GM18951 (cell line): Measurements from ENCODE around the gene ZNF212.
"Not testable (repeated sequence)": the region's sequence is repeated elsewhere in the genome, so short reads cannot be mapped to it uniquely, and the experiment has no call there.

ENCODE experiments used
- POLR2A ChIP-seq: IDR thresholded peaks from 4 replicates; pipeline ENCODE4 v1.6.1; 2011; ENCODE audit warnings: mild to moderate bottlenecking; ENCODE audit not compliant: insufficient read length, insufficient read depth; ENCODE audit errors: extremely low read depth
- in situ Hi-C: fragments of 300-500 bp; cut with MboI; formaldehyde crosslinking; loops from one replicate; pipeline ENCODE4 v1.12.0; 2022; ENCODE audit warnings: low sequenced_read_pairs, mixed read lengths, inconsistent platforms; ENCODE audit not compliant: unreplicated experiment

The ZNF212 gene

GRCh38 chr7:149226840-149227494 lies 12.5 kb upstream of the ZNF212 start:
- no peak for TF ChIP-seq POLR2A
- in situ Hi-C loops, result no loop called here

- no peak for TF ChIP-seq POLR2A
- in situ Hi-C loops, result no loop called here
These were observed 10.5 kb upstream of the ZNF212 start for GRCh38 chr7:149228831-149229471.

DNA sequence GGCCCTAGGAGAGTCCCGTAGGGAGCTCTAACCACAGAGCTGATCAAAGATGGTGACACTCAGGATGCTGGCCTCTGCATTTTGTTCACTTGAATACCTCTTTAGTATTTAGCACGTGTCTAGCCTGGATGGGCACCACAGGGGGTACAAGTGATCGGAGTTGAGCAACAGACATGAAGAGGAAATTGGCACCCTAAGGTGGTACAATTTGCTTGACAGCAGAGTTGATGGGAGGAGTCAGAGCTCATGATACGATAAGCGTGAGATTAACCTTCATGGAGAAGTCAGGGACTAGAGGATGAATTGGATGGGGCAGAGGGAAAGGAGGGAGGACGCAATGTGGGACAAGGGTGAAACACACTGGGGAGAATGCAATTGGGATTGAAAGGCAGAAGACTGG lies 9.9 kb upstream of the ZNF212 start:
- in situ Hi-C loops, result no loop called here
- TF ChIP-seq POLR2A, result no peak

DNA sequence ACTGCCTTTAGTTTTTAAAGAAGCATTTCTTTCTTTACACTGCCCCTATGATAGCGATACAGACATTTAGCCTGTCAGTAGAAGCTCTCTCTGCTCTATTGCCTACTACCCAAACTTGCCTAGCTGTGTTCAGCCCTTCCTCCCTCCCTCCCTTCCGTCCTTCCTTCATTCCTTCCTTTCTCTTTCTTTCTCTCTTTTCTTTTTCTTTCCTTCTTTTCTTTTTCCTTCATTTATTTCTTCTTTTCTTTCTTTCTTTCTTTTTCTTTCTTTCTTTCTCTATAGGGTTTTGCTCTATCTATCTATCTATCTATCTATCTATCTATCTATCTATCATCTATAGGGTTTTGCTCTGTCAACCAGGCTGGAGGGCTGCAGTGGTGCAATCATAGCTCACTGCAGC lies 7.1 kb upstream of the ZNF212 start:
- TF ChIP-seq POLR2A, result no peak
- in situ Hi-C loops, result no loop called here

GRCh38 chr7:149233655-149234204 lies 5.7 kb upstream of the ZNF212 start:
- in situ Hi-C loops, result not testable (repeated sequence)

GRCh38 chr7:149237502-149237901 lies 1.9 kb upstream of the ZNF212 start:
- no peak for TF ChIP-seq POLR2A
- in situ Hi-C loops, result no loop called here

DNA sequence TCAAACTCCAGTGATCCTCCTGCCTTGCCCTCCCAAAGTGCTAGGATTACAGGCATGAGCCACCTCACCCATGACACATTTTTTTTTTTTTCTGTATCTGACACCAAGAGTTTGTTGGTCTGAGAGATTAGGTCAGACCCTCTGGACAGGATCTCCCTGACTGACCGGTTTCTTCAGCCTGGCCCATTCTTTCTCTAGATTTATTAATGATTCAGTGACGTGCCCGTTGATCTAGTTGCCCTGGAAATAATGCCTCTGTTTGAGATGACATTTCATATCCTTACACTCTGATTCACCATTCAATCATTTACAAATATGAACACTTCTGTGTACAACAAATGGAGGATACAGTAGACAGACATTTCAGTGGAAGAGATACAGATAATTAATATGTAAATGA lies 1.4 kb upstream of the ZNF212 start:
- in situ Hi-C loops, result no loop called here
- TF ChIP-seq POLR2A, result no peak

- no peak for TF ChIP-seq POLR2A
- in situ Hi-C loops, result no loop called here
These were observed 1.2 kb downstream of the ZNF212 start for GRCh38 chr7:149240637-149241036.

- in situ Hi-C loops, result no loop called here
- TF ChIP-seq POLR2A, result no peak
These were observed 2.2 kb downstream of the ZNF212 start for GRCh38 chr7:149241696-149242095.

DNA sequence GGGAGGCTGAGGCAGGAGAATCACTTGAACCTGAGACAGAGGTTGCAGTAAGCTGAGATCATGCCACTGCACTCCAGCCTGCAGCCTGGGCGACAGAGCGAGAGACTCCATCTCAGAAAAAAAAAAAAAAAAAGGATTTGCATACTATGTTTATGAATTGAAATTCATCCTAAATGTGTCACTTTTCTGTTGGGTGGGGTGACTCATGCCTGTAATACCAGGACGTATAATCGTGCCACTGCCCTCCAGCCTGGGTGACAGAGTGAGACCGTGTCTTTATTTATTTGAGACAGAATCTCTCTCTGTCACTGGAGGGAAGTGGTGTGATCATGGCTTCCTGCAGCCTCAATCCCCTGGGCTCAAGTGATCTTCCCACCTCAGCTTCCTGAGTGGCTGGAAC lies 5.8 kb downstream of the ZNF212 start:
- in situ Hi-C loops, result no loop called here
- TF ChIP-seq POLR2A, result no peak

DNA sequence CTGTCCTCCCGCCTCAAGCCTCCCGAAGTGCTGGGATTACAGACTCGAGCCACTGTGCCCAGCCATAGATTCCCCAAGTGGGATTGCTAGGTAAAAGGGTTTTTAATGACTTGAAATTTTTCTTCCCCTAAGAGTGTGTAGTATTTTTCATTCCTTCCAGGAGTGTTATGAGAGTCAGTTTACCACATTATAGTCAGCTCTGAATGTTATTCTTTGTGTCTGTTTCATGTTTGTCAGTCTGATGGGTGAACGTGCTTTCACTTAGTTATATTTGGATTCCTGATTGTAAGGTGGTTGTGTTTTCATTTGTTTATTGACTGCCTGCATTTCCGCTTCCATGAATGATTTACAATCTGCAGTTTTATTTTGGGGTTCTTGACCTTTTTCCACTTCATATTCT lies 6.3 kb downstream of the ZNF212 start:
- no peak for TF ChIP-seq POLR2A
- in situ Hi-C loops, result no loop called here

GRCh38 chr7:149248777-149249176 lies 9.3 kb downstream of the ZNF212 start:
- TF ChIP-seq POLR2A, result no peak
- in situ Hi-C loops, result no loop called here

GRCh38 chr7:149250151-149250550 lies 10.7 kb downstream of the ZNF212 start:
- in situ Hi-C loops, result not testable (repeated sequence)

DNA sequence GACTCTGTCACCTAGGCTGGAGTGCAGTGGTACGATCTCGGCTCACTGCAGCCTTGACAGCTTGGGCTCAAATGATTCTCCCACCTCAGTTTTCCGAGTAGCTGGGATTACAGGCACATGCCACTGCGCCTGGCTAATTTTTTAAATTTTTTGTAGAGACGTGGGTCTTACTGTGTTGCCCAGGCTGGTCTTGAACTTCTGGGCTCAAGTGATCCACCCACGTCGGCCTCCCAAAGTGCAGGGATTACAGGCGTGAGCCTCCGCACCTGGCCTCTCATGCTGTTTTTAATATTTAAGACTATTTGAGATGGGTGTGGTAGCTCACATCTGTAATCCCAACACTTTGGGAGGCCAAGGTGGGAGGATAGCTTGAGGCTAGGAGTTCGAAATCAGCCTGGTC lies 12.1 kb downstream of the ZNF212 start:
- in situ Hi-C loops, result not testable (repeated sequence)
